Measurements from ENCODE around the gene KDM4C. TPM values are rescaled to one million over a fixed set of nuclear protein-coding genes. Genes with fewer than 3 reads are reported as not detected.

Gene KDM4C
- total and polyA plus RNA-seq, 2 donors (not counting 1 experiment from before 2014, with no cell fraction given), result 13.0 to 39.0 TPM

- no peaks in the 10 kb centered on the region for H4K20me1 ChIP-seq (ENCODE audit: control insufficient read depth, extremely low read depth, insufficient read depth, low read length)
- no peaks in the 10 kb centered on the region for H3K27me3 ChIP-seq (ENCODE audit: control insufficient read depth, insufficient read depth, low read length)
- DNase-seq (ENCODE audit: low read depth in 2 of 2), result no peak
- no peaks in the 10 kb centered on the region for H3K9me3 ChIP-seq (ENCODE audit: control insufficient read depth, insufficient read depth, low read depth, low read length)
- no peak overlapping the region for H3K9ac ChIP-seq (ENCODE audit: insufficient read depth, low read length)
- TF ChIP-seq EZH2 (IDR thresholded peaks at IDR 0.05; ENCODE audit: low read length, missing control alignments), result no peak
- TF ChIP-seq, protein P1, sequence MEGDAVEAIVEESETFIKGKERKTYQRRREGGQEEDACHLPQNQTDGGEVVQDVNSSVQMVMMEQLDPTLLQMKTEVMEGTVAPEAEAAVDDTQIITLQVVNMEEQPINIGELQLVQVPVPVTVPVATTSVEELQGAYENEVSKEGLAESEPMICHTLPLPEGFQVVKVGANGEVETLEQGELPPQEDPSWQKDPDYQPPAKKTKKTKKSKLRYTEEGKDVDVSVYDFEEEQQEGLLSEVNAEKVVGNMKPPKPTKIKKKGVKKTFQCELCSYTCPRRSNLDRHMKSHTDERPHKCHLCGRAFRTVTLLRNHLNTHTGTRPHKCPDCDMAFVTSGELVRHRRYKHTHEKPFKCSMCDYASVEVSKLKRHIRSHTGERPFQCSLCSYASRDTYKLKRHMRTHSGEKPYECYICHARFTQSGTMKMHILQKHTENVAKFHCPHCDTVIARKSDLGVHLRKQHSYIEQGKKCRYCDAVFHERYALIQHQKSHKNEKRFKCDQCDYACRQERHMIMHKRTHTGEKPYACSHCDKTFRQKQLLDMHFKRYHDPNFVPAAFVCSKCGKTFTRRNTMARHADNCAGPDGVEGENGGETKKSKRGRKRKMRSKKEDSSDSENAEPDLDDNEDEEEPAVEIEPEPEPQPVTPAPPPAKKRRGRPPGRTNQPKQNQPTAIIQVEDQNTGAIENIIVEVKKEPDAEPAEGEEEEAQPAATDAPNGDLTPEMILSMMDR (conservative IDR thresholded peaks at IDR 0.05 in 1 of 2, IDR thresholded peaks at IDR 0.05 in 1 of 2; ENCODE audit: low read depth in 1 of 2, low read length in 2 of 2), result no peak
- H3K27ac ChIP-seq (ENCODE audit: insufficient read depth, low read length), result no peak overlapping the region
- H3K79me2 ChIP-seq (ENCODE audit: control insufficient read depth, insufficient read depth, low read length), result no peaks in the 10 kb centered on the region
- no peaks in the 10 kb centered on the region for H3K4me1 ChIP-seq (ENCODE audit: control insufficient read depth, extremely low read depth, insufficient read depth, low read length)
- no peaks in the 10 kb centered on the region for H3K36me3 ChIP-seq (ENCODE audit: control insufficient read depth, insufficient read depth, low read length)
- H2AFZ ChIP-seq (ENCODE audit: low read length), result no peak overlapping the region
- no peak overlapping the region for H3K4me3 ChIP-seq (replicated peaks in 1 of 4; ENCODE audit: control extremely low read depth in 1 of 4, insufficient read depth in 1 of 4, low read depth in 3 of 4, low read length in 4 of 4)
- H3K4me2 ChIP-seq (ENCODE audit: extremely low read depth, insufficient read depth, low read length), result no peak overlapping the region
These were observed 321.3 kb downstream of the KDM4C start for GRCh38 chr9:7079051-7079450.

GRCh38 chr9:7081065-7081600, 323.4 kb downstream of the KDM4C start:
- Histone ChIP-seq H2AFZ (ENCODE audit: low read length) (no peak overlapping the region), H3K79me2 (ENCODE audit: control insufficient read depth, insufficient read depth, low read length) (no peaks in the 10 kb centered on the region), H3K4me3 (replicated peaks in 1 of 4; ENCODE audit: control extremely low read depth in 1 of 4, insufficient read depth in 1 of 4, low read depth in 3 of 4, low read length in 4 of 4) (no peak overlapping the region), H3K9ac (ENCODE audit: insufficient read depth, low read length) (no peak overlapping the region), H4K20me1 (ENCODE audit: control insufficient read depth, extremely low read depth, insufficient read depth, low read length) (no peaks in the 10 kb centered on the region), H3K9me3 (ENCODE audit: control insufficient read depth, insufficient read depth, low read depth, low read length) (no peaks in the 10 kb centered on the region), H3K36me3 (ENCODE audit: control insufficient read depth, insufficient read depth, low read length) (no peaks in the 10 kb centered on the region), H3K27ac (ENCODE audit: insufficient read depth, low read length) (no peak overlapping the region), H3K4me1 (ENCODE audit: control insufficient read depth, extremely low read depth, insufficient read depth, low read length) (no peaks in the 10 kb centered on the region), H3K4me2 (ENCODE audit: extremely low read depth, insufficient read depth, low read length) (no peak overlapping the region), H3K27me3 (ENCODE audit: control insufficient read depth, insufficient read depth, low read length) (no peaks in the 10 kb centered on the region)
- TF ChIP-seq, protein P1 (conservative IDR thresholded peaks at IDR 0.05 in 1 of 2, IDR thresholded peaks at IDR 0.05 in 1 of 2; ENCODE audit: low read depth in 1 of 2, low read length in 2 of 2), result no peak
- TF ChIP-seq EZH2 (IDR thresholded peaks at IDR 0.05; ENCODE audit: low read length, missing control alignments), result no peak
- no peak for DNase-seq (ENCODE audit: low read depth in 2 of 2)

DNA sequence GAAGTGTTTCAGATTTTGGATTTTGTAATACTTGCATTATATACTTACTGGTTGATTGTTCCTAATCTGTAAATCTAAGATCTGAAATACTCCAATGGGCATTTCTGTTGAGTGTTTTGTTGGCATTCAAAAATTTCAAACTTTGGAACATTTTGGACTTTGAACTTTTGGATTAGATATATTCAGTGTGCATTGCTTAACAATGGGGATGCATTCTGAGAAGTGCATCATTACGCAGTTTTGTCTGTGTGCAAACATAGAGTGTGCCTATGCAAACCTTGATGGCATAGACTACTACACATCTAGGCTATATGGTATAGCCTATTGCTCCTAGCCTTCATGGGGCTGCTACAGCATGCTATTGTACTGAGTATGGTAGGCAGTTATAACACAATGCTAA, 325.4 kb downstream of the KDM4C start:
- Histone ChIP-seq H3K4me2 (ENCODE audit: extremely low read depth, insufficient read depth, low read length) (no peak overlapping the region), H3K4me1 (ENCODE audit: control insufficient read depth, extremely low read depth, insufficient read depth, low read length) (no peaks in the 10 kb centered on the region), H3K9me3 (ENCODE audit: control insufficient read depth, insufficient read depth, low read depth, low read length) (no peaks in the 10 kb centered on the region), H3K9ac (ENCODE audit: insufficient read depth, low read length) (no peak overlapping the region), H3K79me2 (ENCODE audit: control insufficient read depth, insufficient read depth, low read length) (no peaks in the 10 kb centered on the region), H3K36me3 (ENCODE audit: control insufficient read depth, insufficient read depth, low read length) (no peaks in the 10 kb centered on the region), H3K27ac (ENCODE audit: insufficient read depth, low read length) (no peak overlapping the region), H3K4me3 (replicated peaks in 1 of 4; ENCODE audit: control extremely low read depth in 1 of 4, insufficient read depth in 1 of 4, low read depth in 3 of 4, low read length in 4 of 4) (no peak overlapping the region), H3K27me3 (ENCODE audit: control insufficient read depth, insufficient read depth, low read length) (no peaks in the 10 kb centered on the region), H4K20me1 (ENCODE audit: control insufficient read depth, extremely low read depth, insufficient read depth, low read length) (no peaks in the 10 kb centered on the region), H2AFZ (ENCODE audit: low read length) (no peak overlapping the region)
- TF ChIP-seq, protein P1 (conservative IDR thresholded peaks at IDR 0.05 in 1 of 2, IDR thresholded peaks at IDR 0.05 in 1 of 2; ENCODE audit: low read depth in 1 of 2, low read length in 2 of 2), result no peak
- TF ChIP-seq EZH2 (IDR thresholded peaks at IDR 0.05; ENCODE audit: low read length, missing control alignments), result no peak
- no peak for DNase-seq (ENCODE audit: low read depth in 2 of 2)
